Mammary epithelial cell (primary cell): ENCODE data around the gene KAZN.

Experiments
- EZH2 ChIP-seq: IDR thresholded peaks from 2 replicates; pipeline ENCODE4 v1.6.1; 2012; ENCODE audit warnings: low read length, inconsistent platforms, borderline replicate concordance
- TF ChIP-seq, protein P1 (sequence below), 2 donors: IDR thresholded peaks in 1 of 2; conservative IDR thresholded peaks in 1 of 2; 2 replicates each; pipeline ENCODE4 v1.5.1; 2011 to 2012; ENCODE audit warnings: inconsistent platforms in 2 of 2, low read length in 2 of 2, mild to moderate bottlenecking in 2 of 2, control low read depth in 1 of 2, low read depth in 1 of 2; ENCODE audit not compliant: insufficient read depth in 1 of 2; ENCODE audit errors: extremely low read depth in 1 of 2

DNA sequence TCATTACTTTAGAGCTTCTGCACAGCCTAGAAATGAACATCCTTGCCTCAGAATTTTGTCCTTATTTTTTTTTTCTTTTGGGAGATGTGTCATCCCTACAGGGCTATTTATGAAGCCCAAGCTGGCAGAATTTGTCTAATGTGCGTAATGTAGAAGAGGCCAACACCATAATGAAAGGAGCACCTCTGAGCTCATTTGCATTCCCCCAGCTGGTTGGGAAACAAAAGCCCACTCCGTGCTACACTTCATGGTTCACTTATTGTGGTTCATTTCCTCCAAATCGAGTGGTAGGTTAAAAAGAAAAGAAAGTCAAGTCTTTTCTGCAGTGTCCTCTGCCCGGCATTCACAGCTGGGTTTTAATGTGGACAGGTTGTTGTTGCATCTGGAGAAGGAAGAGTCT lies 73.5 kb downstream of the KAZN start:
- TF ChIP-seq, protein P1, sequence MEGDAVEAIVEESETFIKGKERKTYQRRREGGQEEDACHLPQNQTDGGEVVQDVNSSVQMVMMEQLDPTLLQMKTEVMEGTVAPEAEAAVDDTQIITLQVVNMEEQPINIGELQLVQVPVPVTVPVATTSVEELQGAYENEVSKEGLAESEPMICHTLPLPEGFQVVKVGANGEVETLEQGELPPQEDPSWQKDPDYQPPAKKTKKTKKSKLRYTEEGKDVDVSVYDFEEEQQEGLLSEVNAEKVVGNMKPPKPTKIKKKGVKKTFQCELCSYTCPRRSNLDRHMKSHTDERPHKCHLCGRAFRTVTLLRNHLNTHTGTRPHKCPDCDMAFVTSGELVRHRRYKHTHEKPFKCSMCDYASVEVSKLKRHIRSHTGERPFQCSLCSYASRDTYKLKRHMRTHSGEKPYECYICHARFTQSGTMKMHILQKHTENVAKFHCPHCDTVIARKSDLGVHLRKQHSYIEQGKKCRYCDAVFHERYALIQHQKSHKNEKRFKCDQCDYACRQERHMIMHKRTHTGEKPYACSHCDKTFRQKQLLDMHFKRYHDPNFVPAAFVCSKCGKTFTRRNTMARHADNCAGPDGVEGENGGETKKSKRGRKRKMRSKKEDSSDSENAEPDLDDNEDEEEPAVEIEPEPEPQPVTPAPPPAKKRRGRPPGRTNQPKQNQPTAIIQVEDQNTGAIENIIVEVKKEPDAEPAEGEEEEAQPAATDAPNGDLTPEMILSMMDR (conservative IDR thresholded peaks at IDR 0.05 in 1 of 2, IDR thresholded peaks at IDR 0.05 in 1 of 2; ENCODE audit: extremely low read depth in 1 of 2, insufficient read depth in 1 of 2, low read depth in 1 of 2, low read length in 2 of 2), result no peak
- TF ChIP-seq EZH2, result no peak
